ENCODE measurements around the gene SLC22A31.

The SLC22A31 gene

DNA sequence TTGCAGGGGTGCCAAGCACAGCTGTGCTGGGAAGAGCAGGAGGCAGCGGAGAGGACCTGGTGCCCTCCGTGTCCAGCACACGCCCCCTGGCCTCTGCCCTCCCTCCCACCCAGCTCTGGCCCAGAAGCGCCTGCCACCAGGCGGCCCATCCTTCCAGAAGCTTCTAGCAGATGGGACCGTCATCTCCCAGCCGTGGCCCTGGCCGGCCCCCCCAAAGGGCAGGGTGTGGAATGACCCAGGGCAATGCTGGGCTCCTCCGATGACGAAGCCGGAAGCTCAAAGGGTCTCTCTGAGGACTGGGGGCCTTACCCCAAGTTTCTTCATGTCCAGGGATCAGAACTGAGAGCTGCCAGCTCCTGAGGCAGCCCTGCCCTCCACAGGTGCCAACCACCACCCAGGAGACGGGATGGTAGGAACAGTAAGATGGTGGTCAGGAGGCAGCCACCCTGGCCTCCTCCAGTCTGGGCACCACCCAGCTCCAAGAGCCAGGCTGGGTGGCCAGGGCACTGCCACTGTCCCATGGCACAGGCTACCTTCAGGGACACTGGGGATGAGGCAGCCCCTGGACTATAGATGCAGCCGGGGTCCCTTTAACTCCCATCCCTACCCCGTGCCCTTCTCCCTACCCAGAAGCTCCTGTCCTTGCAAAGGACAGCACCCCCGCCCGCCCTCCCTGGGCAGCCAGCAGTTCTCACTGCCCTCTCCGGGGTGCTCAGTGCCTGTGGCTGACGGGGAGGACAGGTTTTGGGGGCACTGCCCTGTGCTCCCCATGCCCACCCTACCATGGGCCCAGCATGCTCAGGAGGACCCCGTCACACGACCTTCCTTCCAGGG lies 35.3 kb downstream of the SLC22A31 start:
- DNase-seq = no peak

- DNase-seq = no peak
Observed at GRCh38 chr16:89164436-89164835, 35.9 kb downstream of the SLC22A31 start.

DNA sequence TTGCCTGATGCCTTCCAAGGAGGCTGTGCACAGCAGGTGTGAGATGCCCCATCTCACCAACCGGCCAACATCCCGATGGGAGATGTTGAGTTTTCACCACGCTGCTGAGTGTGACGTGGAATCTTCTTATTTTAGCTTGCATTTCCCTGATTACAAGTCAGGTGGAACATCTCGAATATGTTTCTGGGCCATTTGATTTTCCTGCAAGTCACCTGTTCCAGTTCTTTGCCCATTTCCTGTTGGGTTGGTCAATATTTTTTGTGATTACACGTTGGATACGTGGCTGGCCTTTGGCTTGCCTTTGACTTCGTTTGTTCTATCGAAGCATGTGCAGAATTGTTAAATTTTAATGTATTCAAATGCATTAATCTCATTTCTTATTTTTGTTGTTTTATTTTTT lies 37.0 kb downstream of the SLC22A31 start:
- DNase-seq = no peak

- no peak for DNase-seq
Observed at GRCh38 chr16:89161763-89162713, 38.3 kb downstream of the SLC22A31 start.

- no peak for DNase-seq
Observed at GRCh38 chr16:89160977-89161701, 39.2 kb downstream of the SLC22A31 start.

- no peak for DNase-seq
Observed at GRCh38 chr16:89159850-89160354, 40.4 kb downstream of the SLC22A31 start.

DNA sequence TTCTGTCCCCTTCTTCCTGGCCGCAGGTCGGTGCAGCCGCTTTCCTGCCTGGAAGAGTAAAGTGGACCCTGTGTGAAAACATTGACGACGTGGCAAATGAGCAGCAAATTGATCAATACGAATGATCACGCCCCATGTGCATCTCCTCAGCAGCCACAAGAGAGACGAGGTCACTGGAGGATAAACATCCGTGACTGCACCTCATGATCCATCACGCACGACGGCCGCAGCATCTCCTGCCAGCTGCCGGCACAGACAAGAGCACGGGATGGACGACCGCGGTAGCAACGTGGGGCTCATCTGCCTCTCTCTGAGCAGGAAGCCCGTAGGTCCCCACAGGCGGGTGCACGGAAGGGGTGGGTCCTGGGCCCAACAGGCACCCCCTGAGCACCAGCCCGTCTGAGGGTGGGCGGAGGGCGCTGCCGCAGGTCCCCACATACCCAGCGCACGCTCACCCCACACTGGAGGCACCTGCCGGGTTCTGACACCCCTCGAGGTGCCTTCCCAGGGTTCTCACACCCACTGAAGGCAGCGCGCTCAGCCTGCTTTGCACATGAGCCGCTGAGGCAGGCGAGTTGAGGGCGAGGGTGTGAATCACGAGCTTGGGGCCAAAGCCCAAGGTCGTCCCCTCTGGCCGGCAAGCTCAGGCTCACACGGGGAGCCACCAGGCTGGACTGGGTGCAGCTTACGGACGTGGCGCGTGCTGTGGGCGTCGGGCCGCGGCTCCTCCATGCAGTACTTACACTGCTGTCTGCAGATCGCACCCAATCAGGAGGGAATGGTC lies 41.1 kb downstream of the SLC22A31 start:
- DNase-seq = no peak

GRCh38 chr16:89157778-89158177 lies 42.6 kb downstream of the SLC22A31 start:
- no peak for DNase-seq

GRCh38 chr16:89156740-89157645 lies 43.3 kb downstream of the SLC22A31 start:
- no peak for DNase-seq

- DNase-seq = no peak
Observed at GRCh38 chr16:89155851-89156739, 44.2 kb downstream of the SLC22A31 start.

DNA sequence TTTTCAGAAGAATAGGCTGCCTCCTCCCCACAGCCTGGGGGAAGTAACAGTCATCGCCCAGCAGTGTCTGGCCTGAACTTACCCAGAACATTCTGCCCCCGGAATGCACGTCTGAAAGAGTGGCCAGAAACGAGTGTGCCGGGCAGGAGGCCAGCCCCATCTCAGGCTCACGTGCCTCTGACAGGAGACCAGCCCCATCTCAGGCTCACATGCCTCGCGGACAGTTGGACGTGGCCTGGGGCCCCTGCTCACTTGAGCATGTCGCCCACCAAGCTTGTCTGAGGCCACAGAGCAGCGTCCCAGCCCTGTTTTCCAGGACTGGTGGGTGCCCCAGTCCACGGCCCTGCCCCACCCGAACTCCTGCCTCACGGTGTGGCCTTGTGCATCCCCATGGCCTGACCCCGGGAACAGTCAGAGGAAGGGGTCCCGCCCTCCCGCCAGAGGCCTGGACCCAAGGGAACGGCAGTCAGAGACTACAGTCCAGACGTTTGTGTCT lies 45.1 kb downstream of the SLC22A31 start:
- DNase-seq = peak; percentile 48

- DNase-seq = no peak
Observed at GRCh38 chr16:89154390-89155183, 45.8 kb downstream of the SLC22A31 start.

DNA sequence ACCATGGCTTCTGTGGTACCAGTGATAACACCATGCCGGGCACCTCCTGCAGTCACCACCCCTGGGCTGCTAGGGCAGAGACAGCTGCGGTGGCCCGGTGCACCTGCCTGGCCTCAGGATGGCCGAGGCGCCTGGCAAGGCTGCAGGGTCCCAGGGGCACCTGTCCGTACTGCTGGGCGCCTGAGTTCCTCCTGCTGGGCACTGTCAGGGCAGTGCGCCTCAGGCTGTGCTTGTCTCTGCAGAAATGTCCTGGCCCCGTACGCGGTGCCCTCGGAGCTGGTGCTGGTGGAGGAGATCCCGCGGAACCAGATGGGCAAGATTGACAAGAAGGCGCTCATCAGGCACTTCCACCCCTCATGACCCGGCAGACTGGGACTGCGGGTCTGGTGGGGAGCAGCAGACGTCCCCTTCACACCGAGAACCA lies 46.5 kb downstream of the SLC22A31 start:
- DNase-seq = no peak

DNA sequence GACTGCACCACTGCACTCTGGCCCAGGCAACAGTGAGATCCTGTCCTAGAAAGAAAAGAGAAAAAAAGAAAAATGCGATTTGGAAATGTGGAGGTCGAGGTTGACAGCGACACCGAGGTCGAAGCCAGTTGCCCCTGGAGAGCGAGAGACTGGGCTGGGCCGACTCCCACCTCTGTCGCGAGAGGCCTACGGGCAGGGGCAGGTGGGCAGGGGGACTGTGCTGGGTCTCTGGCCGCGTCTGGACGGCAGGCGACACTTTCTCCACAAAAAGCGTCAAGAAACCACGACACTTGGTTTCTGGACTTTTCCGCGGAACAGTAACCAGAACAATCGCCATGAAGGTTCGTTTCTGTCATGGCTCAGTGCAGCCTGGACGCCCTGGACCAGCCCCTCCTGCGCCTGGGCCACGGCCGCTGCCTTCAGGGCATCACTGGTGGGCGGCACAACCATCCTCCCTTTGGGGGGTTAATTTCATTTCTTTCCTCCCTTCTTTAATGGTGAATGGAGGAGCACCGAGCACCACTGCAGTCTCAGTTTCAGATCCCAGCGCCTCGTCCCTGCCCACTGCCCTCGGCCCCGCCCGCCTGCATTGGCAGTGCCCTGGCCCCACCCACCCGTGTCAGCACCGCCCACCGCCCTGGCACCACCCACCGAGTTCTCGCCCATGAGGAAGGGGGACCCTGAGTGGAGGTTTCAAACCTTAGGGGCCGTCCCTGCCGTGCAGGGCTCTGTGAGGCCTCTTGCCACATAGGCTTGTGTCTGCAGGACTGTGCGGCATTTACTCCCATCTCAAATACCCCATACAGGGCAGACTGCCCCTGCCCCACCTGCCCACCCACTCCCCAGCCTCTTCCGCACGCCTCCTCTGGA lies 47.3 kb downstream of the SLC22A31 start:
- DNase-seq = no peak

- DNase-seq = no peak
Observed at GRCh38 chr16:89150981-89151380, 49.4 kb downstream of the SLC22A31 start.

GRCh38 chr16:89150090-89150835 lies 50.1 kb downstream of the SLC22A31 start:
- DNase-seq = no peak

GRCh38 chr16:89149386-89149785 lies 51.0 kb downstream of the SLC22A31 start:
- DNase-seq = no peak

Data from fibroblast of skin of right biceps (primary cell).